NCI-H446 treated with DMSO at 0.1 percent for 48 hours (cell line): Measurements from ENCODE around the gene NPAP1.
"Not testable (repeated sequence)": the region's sequence is repeated elsewhere in the genome, so short reads cannot be mapped to it uniquely, and the experiment has no call there.

ENCODE experiments used
- DNase-seq: peaks from one replicate; lab custom pipeline; 2025; lab: John Stamatoyannopoulos, UW

The NPAP1 gene

GRCh38 chr15:24675332-24676144 is at the start of gene NPAP1:
Gene NPAP1, plus strand, starts transcription at chr15:24675775. Its CDS starts 93 bp downstream, at chr15:24675868.
- DNase-seq: no peak

- DNase-seq: no peak
These were observed 48.1 kb upstream of the NPAP1 start for GRCh38 chr15:24627443-24627842.

GRCh38 chr15:24633082-24633481 is 42.5 kb upstream of the NPAP1 start:
- DNase-seq: no peak

GRCh38 chr15:24639412-24639811 is 36.2 kb upstream of the NPAP1 start:
- not testable (repeated sequence) for DNase-seq

GRCh38 chr15:24645627-24646026 is 29.9 kb upstream of the NPAP1 start:
- DNase-seq: no peak

- DNase-seq: no peak
These were observed 16.0 kb upstream of the NPAP1 start for GRCh38 chr15:24659622-24660021.

- DNase-seq: no peak
These were observed 12.6 kb upstream of the NPAP1 start for GRCh38 chr15:24662991-24663390.

- no peak for DNase-seq
These were observed 856 bp downstream of the NPAP1 start for GRCh38 chr15:24676431-24676830.

- DNase-seq: no peak
These were observed 2.9 kb downstream of the NPAP1 start for GRCh38 chr15:24678485-24678884.

- no peak for DNase-seq
These were observed 6.4 kb downstream of the NPAP1 start for GRCh38 chr15:24682002-24682401.

GRCh38 chr15:24682905-24683304 is 7.3 kb downstream of the NPAP1 start:
- DNase-seq: not testable (repeated sequence)

- no peak for DNase-seq
These were observed 8.2 kb downstream of the NPAP1 start for GRCh38 chr15:24683736-24684135.

- DNase-seq: no peak
These were observed 8.7 kb downstream of the NPAP1 start for GRCh38 chr15:24684313-24684712.

GRCh38 chr15:24696201-24696600 is 20.6 kb downstream of the NPAP1 start:
- DNase-seq: no peak

- no peak for DNase-seq
These were observed 21.3 kb downstream of the NPAP1 start for GRCh38 chr15:24696842-24697241.

GRCh38 chr15:24718289-24719082 is 42.9 kb downstream of the NPAP1 start:
- DNase-seq: no peak

- no peak for DNase-seq
These were observed 54.2 kb downstream of the NPAP1 start for GRCh38 chr15:24729760-24730159.
